Thyroid gland (tissue), 4 donors: ENCODE measurements around the gene PRPF40A.

Source experiments
- POLR2A ChIP-seq, 2 donors: fragments of 450-650 bp; IDR thresholded peaks; one replicate each; pipeline ENCODE4 v1.6.1; 2017; ENCODE audit warnings: antibody characterized with exemption in 2 of 2, mild to moderate bottlenecking in 2 of 2, moderate library complexity in 1 of 2
- TF ChIP-seq, protein P1 (sequence below), 6 experiments: fragments of 200-600 bp in 3 of 6; fragments of 450-650 bp in 3 of 6; sonication (generic) in 3 of 6; IDR thresholded peaks; one replicate each; pipeline ENCODE4 v1.5.1; 2016 to 2019; ENCODE audit warnings: antibody characterized with exemption in 6 of 6, mild to moderate bottlenecking in 2 of 6, inconsistent platforms in 1 of 6, moderate library complexity in 1 of 6

GRCh38 chr2:152718909-152719645 is 1.8 kb upstream of the PRPF40A start:
- TF ChIP-seq, protein P1, sequence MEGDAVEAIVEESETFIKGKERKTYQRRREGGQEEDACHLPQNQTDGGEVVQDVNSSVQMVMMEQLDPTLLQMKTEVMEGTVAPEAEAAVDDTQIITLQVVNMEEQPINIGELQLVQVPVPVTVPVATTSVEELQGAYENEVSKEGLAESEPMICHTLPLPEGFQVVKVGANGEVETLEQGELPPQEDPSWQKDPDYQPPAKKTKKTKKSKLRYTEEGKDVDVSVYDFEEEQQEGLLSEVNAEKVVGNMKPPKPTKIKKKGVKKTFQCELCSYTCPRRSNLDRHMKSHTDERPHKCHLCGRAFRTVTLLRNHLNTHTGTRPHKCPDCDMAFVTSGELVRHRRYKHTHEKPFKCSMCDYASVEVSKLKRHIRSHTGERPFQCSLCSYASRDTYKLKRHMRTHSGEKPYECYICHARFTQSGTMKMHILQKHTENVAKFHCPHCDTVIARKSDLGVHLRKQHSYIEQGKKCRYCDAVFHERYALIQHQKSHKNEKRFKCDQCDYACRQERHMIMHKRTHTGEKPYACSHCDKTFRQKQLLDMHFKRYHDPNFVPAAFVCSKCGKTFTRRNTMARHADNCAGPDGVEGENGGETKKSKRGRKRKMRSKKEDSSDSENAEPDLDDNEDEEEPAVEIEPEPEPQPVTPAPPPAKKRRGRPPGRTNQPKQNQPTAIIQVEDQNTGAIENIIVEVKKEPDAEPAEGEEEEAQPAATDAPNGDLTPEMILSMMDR (IDR thresholded peaks at IDR 0.05): no peak
- no peak for TF ChIP-seq POLR2A (IDR thresholded peaks at IDR 0.05)
